Measurements from ENCODE around the gene ANO1. TPM values are rescaled to one million over a fixed set of nuclear protein-coding genes. Genes with fewer than 3 reads are reported as not detected.

ANO1 gene
- 100 to 1,000 TPM in 3 of 4 donors, 10 to 100 TPM in 1; 87.7 to 133 (median 108) TPM for total RNA-seq

- H3K9me3 ChIP-seq: no peaks in the 10 kb centered on the region
- no peaks in the 10 kb centered on the region for H3K36me3 ChIP-seq
- H3K4me1 ChIP-seq: peaks cover 45% of the 10 kb centered on the region
- WGBS: 1% methylated on average over 19 of the region's 87 CpGs
- no peak for DNase-seq (ENCODE audit: low spot score in 2 of 2)
- peak within 1 kb of the TSS; percentile 74 for H3K27ac ChIP-seq
- TF ChIP-seq CTCF (IDR thresholded peaks at IDR 0.05) (no peak), EP300 (IDR thresholded peaks at IDR 0.05) (no peak), POLR2AphosphoS5 (IDR thresholded peaks at IDR 0.05) (no peak), POLR2A (IDR thresholded peaks at IDR 0.05) (no peak)
- peak within 1 kb of the TSS; percentile 49 for H3K4me3 ChIP-seq
- H3K27me3 ChIP-seq: peaks cover 38% of the 10 kb centered on the region
These were observed at the start of gene ANO1 for GRCh38 chr11:70078095-70078780. Gene ANO1 (plus strand): TSS chr11:70078317. CDS start chr11:70078607, 290 bp downstream.

GRCh38 chr11:70029115-70029860, 48.8 kb upstream of the ANO1 start:
- no peak overlapping the region for H3K27ac ChIP-seq

GRCh38 chr11:70029861-70030380, 48.2 kb upstream of the ANO1 start:
- Histone ChIP-seq H3K27ac (no peak overlapping the region), H3K4me3 (no peak overlapping the region), H3K4me1 (no peaks in the 10 kb centered on the region), H3K27me3 (no peaks in the 10 kb centered on the region), H3K9me3 (no peaks in the 10 kb centered on the region), H3K36me3 (no peaks in the 10 kb centered on the region)
- peak in 1 of 2 donors; percentile 24 for DNase-seq (ENCODE audit: low spot score in 2 of 2)
- TF ChIP-seq CTCF (IDR thresholded peaks at IDR 0.05) (no peak), POLR2AphosphoS5 (IDR thresholded peaks at IDR 0.05) (no peak), POLR2A (IDR thresholded peaks at IDR 0.05) (no peak), EP300 (IDR thresholded peaks at IDR 0.05) (no peak)
- WGBS: 81% methylated on average over 6 of the region's 9 CpGs

More at GRCh38 chr11:70029115-70029860, 48.8 kb upstream of the ANO1 start:
- 81% methylated on average over 4 of the region's 14 CpGs for WGBS
- DNase-seq (ENCODE audit: low spot score in 2 of 2): peak in 1 of 2 donors; percentile 59
- Histone ChIP-seq H3K9me3 (no peaks in the 10 kb centered on the region), H3K36me3 (no peaks in the 10 kb centered on the region), H3K4me1 (no peaks in the 10 kb centered on the region), H3K4me3 (no peak overlapping the region), H3K27me3 (no peaks in the 10 kb centered on the region)
- TF ChIP-seq POLR2A (IDR thresholded peaks at IDR 0.05) (no peak), POLR2AphosphoS5 (IDR thresholded peaks at IDR 0.05) (no peak), EP300 (IDR thresholded peaks at IDR 0.05) (no peak), CTCF (IDR thresholded peaks at IDR 0.05) (no peak)

- Histone ChIP-seq H3K27me3 (no peaks in the 10 kb centered on the region), H3K27ac (no peak overlapping the region)
- 95% methylated on average over 7 of the region's 7 CpGs for WGBS
These were observed 47.7 kb upstream of the ANO1 start for GRCh38 chr11:70030412-70030811.

More at GRCh38 chr11:70030412-70030811, 47.7 kb upstream of the ANO1 start:
- Histone ChIP-seq H3K4me1 (no peaks in the 10 kb centered on the region), H3K9me3 (no peaks in the 10 kb centered on the region), H3K4me3 (no peak overlapping the region), H3K36me3 (no peaks in the 10 kb centered on the region)
- peak in 1 of 2 donors; percentile 55 for DNase-seq (ENCODE audit: low spot score in 2 of 2)
- TF ChIP-seq EP300 (IDR thresholded peaks at IDR 0.05): no peak
- TF ChIP-seq CTCF (IDR thresholded peaks at IDR 0.05): no peak
- no peak for TF ChIP-seq POLR2A (IDR thresholded peaks at IDR 0.05)
- TF ChIP-seq POLR2AphosphoS5 (IDR thresholded peaks at IDR 0.05): no peak
